GM12878 (cell line): ENCODE measurements around the gene RBMS3. TPM values are rescaled to one million over a fixed set of nuclear protein-coding genes. Genes with fewer than 3 reads are reported as not detected.

Experiments used
- ATAC-seq: fragments of 200-7000 bp; cut with Tn5 transposase; 3 replicates; pipeline ENCODE4 v1.9.1; 2020; ENCODE audit warnings: mild to moderate bottlenecking, moderate library complexity
- BruUV-seq: library from RNA; stranded (reverse); fragments of 400-500 nt; replicated peaks from 2 replicates; lab custom pipeline; 2021; lab: Mats Ljungman, UMichigan
- CTCF ChIA-PET: fragments of 300-600 bp; sonication (Branson Sonifier 250); formaldehyde crosslinking; extraction: SDS; loops from one replicate; lab custom pipeline; 2021; ENCODE audit warnings: inconsistent platforms; lab: Yijun Ruan, JAX
- POLR2A ChIA-PET: fragments of 350-600 bp; formaldehyde crosslinking; extraction: SDS; loops from one replicate; lab custom pipeline; 2021; ENCODE audit warnings: inconsistent platforms; lab: Charles Lee
- RAD21 ChIA-PET: fragments of 300-600 bp; sonication (Branson Sonifier 250); formaldehyde crosslinking; loops from one replicate; lab custom pipeline; 2023; ENCODE audit warnings: antibody characterized with exemption; ENCODE audit not compliant: unreplicated experiment; lab: Charles Lee
- SMC1A ChIA-PET: fragments of 300-600 bp; sonication (Branson Sonifier 250); formaldehyde crosslinking; loops from one replicate; lab custom pipeline; 2023; ENCODE audit not compliant: unreplicated experiment, uncharacterized antibody; lab: Charles Lee
- DNase-seq: peaks from one replicate; pipeline ENCODE4 v3.0.0-alpha.2; 2011; ENCODE audit warnings: low read depth, low spot score
- FAIRE-seq: peaks from 3 replicates; lab custom pipeline; 2011; peaks lifted over from hg19 to GRCh38; lab: Jason Lieb, UNC
- H2AFZ ChIP-seq: 2 replicates; pipeline ENCODE4 v1.6.0; 2011; ENCODE audit warnings: low read depth, low read length, control low read depth; ENCODE audit not compliant: control insufficient read depth
- H3K27ac ChIP-seq: 2 replicates; pipeline ENCODE4 v1.5.1; 2011; ENCODE audit warnings: control low read depth; ENCODE audit not compliant: control insufficient read depth, insufficient read depth
- H3K27me3 ChIP-seq, 2 experiments: replicated peaks in 1 of 2; 2 replicates each; pipeline versions ENCODE4 v1.6.0 to v1.6.1; 2011; ENCODE audit warnings: low read length in 1 of 2; ENCODE audit not compliant: control insufficient read depth in 2 of 2, insufficient read depth in 2 of 2
- H3K36me3 ChIP-seq, 2 experiments: 2 replicates each; pipeline ENCODE4 v1.5.1; 2011; ENCODE audit warnings: low read length in 1 of 2; ENCODE audit not compliant: control insufficient read depth in 2 of 2, insufficient read depth in 2 of 2
- H3K4me1 ChIP-seq: 2 replicates; pipeline ENCODE4 v1.6.1; 2011; ENCODE audit warnings: mild to moderate bottlenecking, low read length, moderate library complexity, mixed read lengths; ENCODE audit not compliant: control insufficient read depth, insufficient read depth
- H3K4me2 ChIP-seq: 2 replicates; pipeline ENCODE4 v1.6.0; 2011; ENCODE audit warnings: control low read depth; ENCODE audit not compliant: control insufficient read depth, insufficient read depth
- H3K4me3 ChIP-seq: fragments of 200-600 bp; sonication (generic); 2 replicates; pipeline ENCODE4 v1.5.1; 2016
- H3K79me2 ChIP-seq: 2 replicates; pipeline ENCODE4 v1.6.0; 2011; ENCODE audit warnings: low read length; ENCODE audit not compliant: control insufficient read depth, insufficient read depth
- H3K9ac ChIP-seq: 2 replicates; pipeline ENCODE4 v1.8.0; 2011; ENCODE audit warnings: low read length, control low read depth, mixed read lengths; ENCODE audit not compliant: control insufficient read depth, insufficient read depth
- H3K9me3 ChIP-seq: replicated peaks from 3 replicates; pipeline ENCODE4 v1.5.1; 2011; ENCODE audit warnings: mild to moderate bottlenecking, low read length; ENCODE audit not compliant: control insufficient read depth, insufficient read depth
- H4K20me1 ChIP-seq: 2 replicates; pipeline ENCODE4 v1.6.0; 2011; ENCODE audit not compliant: control insufficient read depth, insufficient read depth
- IKZF1 ChIP-seq: fragments of 450-650 bp; conservative IDR thresholded peaks from 2 replicates; pipeline ENCODE4 v1.6.1; 2017; ENCODE audit warnings: antibody characterized with exemption, mild to moderate bottlenecking
- NFYA ChIP-seq: IDR thresholded peaks from 2 replicates; pipeline ENCODE4 v1.6.1; 2011; ENCODE audit warnings: low read depth, mild to moderate bottlenecking, low read length, improper control_type of control experiment, borderline replicate concordance
- NR2C2 ChIP-seq: IDR thresholded peaks from 2 replicates; pipeline ENCODE4 v1.6.1; 2011; ENCODE audit warnings: borderline replicate concordance, low read depth; ENCODE audit not compliant: control insufficient read depth, insufficient read length
- POLR2AphosphoS2 ChIP-seq: IDR thresholded peaks from 2 replicates; pipeline ENCODE4 v1.6.1; 2011; ENCODE audit warnings: low read depth, mild to moderate bottlenecking, low read length, improper control_type of control experiment, moderate library complexity
- POLR2AphosphoS5 ChIP-seq: IDR thresholded peaks from 2 replicates; pipeline ENCODE4 v1.6.1; 2011; ENCODE audit warnings: mild to moderate bottlenecking, low read length, inconsistent platforms
- SIX5 ChIP-seq: IDR thresholded peaks from 2 replicates; pipeline ENCODE4 v1.6.1; 2011; ENCODE audit warnings: mild to moderate bottlenecking, low read depth, low read length, moderate library complexity; ENCODE audit not compliant: severe bottlenecking
- ZBTB33 ChIP-seq: fragments of 450-650 bp; IDR thresholded peaks from 2 replicates; pipeline ENCODE4 v1.6.1; 2017; ENCODE audit warnings: mild to moderate bottlenecking
- WGBS: methylation state at CpG from one replicate; pipeline ENCODE4 v1.1.6; 2016; ENCODE audit warnings: low lambda C conversion rate; ENCODE audit not compliant: insufficient replicate concordance, insufficient coverage; ENCODE audit errors: missing lambda C conversion rate; 5-methylcytosine and 5-hydroxymethylcytosine counted together
- in situ Hi-C: fragments of 300-500 bp; cut with MboI; formaldehyde crosslinking; loops from 9 replicates; pipeline ENCODE4 v1.14.3; 2018; ENCODE audit warnings: mixed read lengths
- intact Hi-C: fragments of 100-400 bp; cut with micrococcal nuclease; formaldehyde crosslinking; loops from one replicate; pipeline ENCODE4 v1.14.2; 2022; ENCODE audit not compliant: unreplicated experiment
- polyA plus RNA-seq, 11 experiments: library from polyadenylated mRNA; depleted of rRNA in 4 of 11; unstranded in 6 of 11; stranded (reverse) in 5 of 11; fragments of >200 nt; fragmentation: Nextera tagmentation in 4 of 11; fragmentation: Illumina TruSeq in 1 of 11; extraction: Ambion mirVana in 4 of 11; extraction: Trizol in 1 of 11; gene quantifications; 1 replicate in 1 of 11; 2 replicates in 10 of 11; pipeline versions ENCODE4 v1.2.1 to v1.2.3, GENCODE V29; 2011 to 2016; ENCODE audit warnings: inconsistent platforms in 2 of 11, missing spikeins in 2 of 11, low read depth in 1 of 11
- total RNA-seq, 4 experiments: library from RNA; depleted of rRNA in 3 of 4; stranded (reverse); fragments of >200 nt in 3 of 4; fragmentation: Illumina TruSeq in 1 of 4; extraction: Trizol in 1 of 4; gene quantifications; 2 replicates each; pipeline versions ENCODE4 v1.2.1 to v1.2.3, GENCODE V29; 2013 to 2021
- TF ChIP-seq, protein P1 (sequence below), 3 experiments: IDR thresholded peaks in 2 of 3; conservative IDR thresholded peaks in 1 of 3; 2 replicates each; pipeline ENCODE4 v1.5.1; 2011; ENCODE audit warnings: low read depth in 3 of 3, low read length in 3 of 3, mild to moderate bottlenecking in 3 of 3, control low read depth in 2 of 3, moderate library complexity in 2 of 3, inconsistent platforms in 1 of 3, mixed read lengths in 1 of 3; ENCODE audit not compliant: control insufficient read depth in 2 of 3, insufficient read depth in 1 of 3; ENCODE audit errors: extremely low read depth in 1 of 3

Gene RBMS3
- total and polyA plus RNA-seq, 10 of the 15 experiments (the other 5 are each of a cell fraction or from before 2014, with no cell fraction given), result 0.79 to 4.7 (median 3.1) TPM

DNA sequence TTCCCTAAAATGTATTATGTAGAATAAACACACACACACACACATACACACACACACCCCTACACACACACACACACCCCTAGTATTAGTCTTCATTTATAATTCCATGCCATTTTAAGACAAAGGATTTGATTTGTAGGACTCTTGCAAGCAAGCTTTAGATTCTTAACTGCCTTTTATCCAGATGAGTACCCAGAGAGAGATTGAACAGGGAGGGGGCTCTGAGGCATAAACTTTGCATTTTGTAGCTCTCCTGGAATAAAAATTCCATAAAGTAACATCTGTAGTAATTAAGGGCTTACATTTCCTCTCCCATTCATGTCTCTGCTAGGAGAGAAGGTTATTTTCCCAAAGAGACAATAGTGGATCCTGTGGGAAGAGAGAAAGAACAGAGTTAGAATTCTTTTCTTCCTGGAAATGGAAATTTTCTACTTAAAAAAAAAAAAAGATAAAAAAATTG is 479.4 kb downstream of the RBMS3 start (continued):
- no peak for TF ChIP-seq SIX5

DNA sequence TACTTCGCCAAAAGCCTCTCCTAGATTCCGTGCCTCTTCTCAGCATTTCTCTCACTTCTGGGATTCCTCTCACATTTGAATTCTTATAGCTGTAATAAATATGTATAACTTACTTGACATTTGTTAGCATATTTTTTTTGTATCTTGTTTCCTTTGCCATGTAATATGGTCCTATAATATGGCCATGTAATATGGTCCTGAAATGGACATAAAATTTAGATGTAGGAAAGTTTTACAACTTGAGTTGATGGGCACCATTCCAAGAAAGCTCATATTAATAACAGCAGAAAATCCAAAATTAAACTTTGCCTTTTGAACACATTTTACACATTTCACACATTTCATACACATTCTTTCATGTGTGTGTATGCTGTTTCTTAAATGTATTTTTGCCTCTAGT is 480.6 kb downstream of the RBMS3 start:
- H3K9me3 ChIP-seq, result no peaks in the 10 kb centered on the region
- no peak overlapping the region for H2AFZ ChIP-seq
- no peaks in the 10 kb centered on the region for H3K36me3 ChIP-seq
- H3K9ac ChIP-seq, result no peak overlapping the region
- H3K27ac ChIP-seq, result no peak overlapping the region
- ChIA-PET RAD21 (no interaction called here), CTCF (interaction anchor here (0.6 kb wide), 2 partner anchors 50 to 436 kb away, joined by 3 read pairs; no protein-coding TSS in a partner anchor)
- ATAC-seq, result no peak
- H4K20me1 ChIP-seq, result no peaks in the 10 kb centered on the region
- H3K79me2 ChIP-seq, result no peaks in the 10 kb centered on the region
- no peak overlapping the region for H3K4me2 ChIP-seq
- WGBS, result 20% methylated on average over 2 of the region's 2 CpGs
- DNase-seq, result no peak
- TF ChIP-seq POLR2AphosphoS2, result no peak
- TF ChIP-seq NR2C2, result no peak
- TF ChIP-seq NFYA, result no peak
- no peak for TF ChIP-seq POLR2AphosphoS5
- no peak for TF ChIP-seq IKZF1
- TF ChIP-seq ZBTB33, result no peak
- TF ChIP-seq, protein P1, sequence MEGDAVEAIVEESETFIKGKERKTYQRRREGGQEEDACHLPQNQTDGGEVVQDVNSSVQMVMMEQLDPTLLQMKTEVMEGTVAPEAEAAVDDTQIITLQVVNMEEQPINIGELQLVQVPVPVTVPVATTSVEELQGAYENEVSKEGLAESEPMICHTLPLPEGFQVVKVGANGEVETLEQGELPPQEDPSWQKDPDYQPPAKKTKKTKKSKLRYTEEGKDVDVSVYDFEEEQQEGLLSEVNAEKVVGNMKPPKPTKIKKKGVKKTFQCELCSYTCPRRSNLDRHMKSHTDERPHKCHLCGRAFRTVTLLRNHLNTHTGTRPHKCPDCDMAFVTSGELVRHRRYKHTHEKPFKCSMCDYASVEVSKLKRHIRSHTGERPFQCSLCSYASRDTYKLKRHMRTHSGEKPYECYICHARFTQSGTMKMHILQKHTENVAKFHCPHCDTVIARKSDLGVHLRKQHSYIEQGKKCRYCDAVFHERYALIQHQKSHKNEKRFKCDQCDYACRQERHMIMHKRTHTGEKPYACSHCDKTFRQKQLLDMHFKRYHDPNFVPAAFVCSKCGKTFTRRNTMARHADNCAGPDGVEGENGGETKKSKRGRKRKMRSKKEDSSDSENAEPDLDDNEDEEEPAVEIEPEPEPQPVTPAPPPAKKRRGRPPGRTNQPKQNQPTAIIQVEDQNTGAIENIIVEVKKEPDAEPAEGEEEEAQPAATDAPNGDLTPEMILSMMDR (IDR thresholded peaks at IDR 0.05 in 2 of 3, conservative IDR thresholded peaks at IDR 0.05 in 1 of 3; ENCODE audit: control insufficient read depth in 2 of 3, extremely low read depth in 1 of 3, insufficient read depth in 1 of 3, low read depth in 3 of 3, low read length in 3 of 3), result no peak
- TF ChIP-seq, all 136 proteins: peak for 0
- Histone ChIP-seq H3K4me1 (no peaks in the 10 kb centered on the region), H3K4me3 (no peak overlapping the region), H3K27me3 (no peaks in the 10 kb centered on the region)
- intact Hi-C loops, result no loop called here
- in situ Hi-C loops, result no loop called here
- no TSS peak for BruUV-seq
- ChIA-PET POLR2A (no interaction called here), SMC1A (interaction anchor here (0.6 to 1.4 kb wide), 3 partner anchors 13 to 846 kb away, joined by 4 to 5 read pairs (median 5); no protein-coding TSS in a partner anchor)
- no peak for FAIRE-seq
